PC-9 (cell line): Measurements from ENCODE around the gene PTPRM.

Source experiments
- EZH2 ChIP-seq: fragments of 200-600 bp; sonication (generic); IDR thresholded peaks from 2 replicates; pipeline ENCODE4 v1.8.0; 2017; ENCODE audit warnings: antibody characterized with exemption, low read depth
- TF ChIP-seq, protein P1 (sequence below): fragments of 200-600 bp; sonication (generic); conservative IDR thresholded peaks from 2 replicates; pipeline ENCODE4 v1.6.1; 2017; ENCODE audit warnings: mixed run types, antibody characterized with exemption, mild to moderate bottlenecking, moderate library complexity

- TF ChIP-seq, protein P1, sequence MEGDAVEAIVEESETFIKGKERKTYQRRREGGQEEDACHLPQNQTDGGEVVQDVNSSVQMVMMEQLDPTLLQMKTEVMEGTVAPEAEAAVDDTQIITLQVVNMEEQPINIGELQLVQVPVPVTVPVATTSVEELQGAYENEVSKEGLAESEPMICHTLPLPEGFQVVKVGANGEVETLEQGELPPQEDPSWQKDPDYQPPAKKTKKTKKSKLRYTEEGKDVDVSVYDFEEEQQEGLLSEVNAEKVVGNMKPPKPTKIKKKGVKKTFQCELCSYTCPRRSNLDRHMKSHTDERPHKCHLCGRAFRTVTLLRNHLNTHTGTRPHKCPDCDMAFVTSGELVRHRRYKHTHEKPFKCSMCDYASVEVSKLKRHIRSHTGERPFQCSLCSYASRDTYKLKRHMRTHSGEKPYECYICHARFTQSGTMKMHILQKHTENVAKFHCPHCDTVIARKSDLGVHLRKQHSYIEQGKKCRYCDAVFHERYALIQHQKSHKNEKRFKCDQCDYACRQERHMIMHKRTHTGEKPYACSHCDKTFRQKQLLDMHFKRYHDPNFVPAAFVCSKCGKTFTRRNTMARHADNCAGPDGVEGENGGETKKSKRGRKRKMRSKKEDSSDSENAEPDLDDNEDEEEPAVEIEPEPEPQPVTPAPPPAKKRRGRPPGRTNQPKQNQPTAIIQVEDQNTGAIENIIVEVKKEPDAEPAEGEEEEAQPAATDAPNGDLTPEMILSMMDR, result no peak
- TF ChIP-seq EZH2, result no peak
These were observed 575.8 kb downstream of the PTPRM start for GRCh38 chr18:8142932-8143331.
